Renal cortex interstitium (tissue), 15 donors: ENCODE results near the gene LRTM2. TPM values are rescaled to one million over a fixed set of nuclear protein-coding genes. Genes with fewer than 3 reads are reported as not detected.
A peak's percentile ranks its signal among the peaks of the same experiment; 100 is the strongest.

Source experiments
- DNase-seq, 11 donors: peaks; one replicate each; pipeline ENCODE4 v3.0.0-alpha.2; 2013; ENCODE audit warnings: low read depth in 9 of 11, low spot score in 4 of 11; ENCODE audit errors: extremely low read depth in 1 of 11
- long read RNA-seq, 16 experiments: transcript quantifications; one replicate each; lab custom pipeline, GENCODE V29; 2026
- polyA plus RNA-seq, 3 donors: library from polyadenylated mRNA; unstranded; fragments of 120-200 nt; gene quantifications; one replicate each; pipeline ENCODE4 v1.2.1, GENCODE V29; 2013; ENCODE audit not compliant: insufficient read length in 3 of 3

The LRTM2 gene
- under 1 TPM; 0.30 to 0.62 (median 0.33) TPM for polyA plus RNA-seq
- long read RNA-seq, donor 1: 0 reads
- long read RNA-seq, donor 2: 0 reads
- long read RNA-seq, donor 3: 0 reads
- long read RNA-seq, donor 4: 0 reads
- long read RNA-seq, donor 5: 0 reads
- long read RNA-seq, donor 6: 0 reads
- long read RNA-seq, donor 7: 0 reads
- long read RNA-seq, donor 8: 0 reads
- long read RNA-seq, donor 9: 0 reads
- long read RNA-seq, donor 10: 0 reads
- long read RNA-seq, donor 11: 0 reads
- long read RNA-seq, donor 12: 0 reads
- long read RNA-seq, donor 13: 0 reads
- long read RNA-seq, donor 14: 0 reads
- long read RNA-seq, donor 15: 0 reads
- long read RNA-seq, donor 16: 0 reads

DNA sequence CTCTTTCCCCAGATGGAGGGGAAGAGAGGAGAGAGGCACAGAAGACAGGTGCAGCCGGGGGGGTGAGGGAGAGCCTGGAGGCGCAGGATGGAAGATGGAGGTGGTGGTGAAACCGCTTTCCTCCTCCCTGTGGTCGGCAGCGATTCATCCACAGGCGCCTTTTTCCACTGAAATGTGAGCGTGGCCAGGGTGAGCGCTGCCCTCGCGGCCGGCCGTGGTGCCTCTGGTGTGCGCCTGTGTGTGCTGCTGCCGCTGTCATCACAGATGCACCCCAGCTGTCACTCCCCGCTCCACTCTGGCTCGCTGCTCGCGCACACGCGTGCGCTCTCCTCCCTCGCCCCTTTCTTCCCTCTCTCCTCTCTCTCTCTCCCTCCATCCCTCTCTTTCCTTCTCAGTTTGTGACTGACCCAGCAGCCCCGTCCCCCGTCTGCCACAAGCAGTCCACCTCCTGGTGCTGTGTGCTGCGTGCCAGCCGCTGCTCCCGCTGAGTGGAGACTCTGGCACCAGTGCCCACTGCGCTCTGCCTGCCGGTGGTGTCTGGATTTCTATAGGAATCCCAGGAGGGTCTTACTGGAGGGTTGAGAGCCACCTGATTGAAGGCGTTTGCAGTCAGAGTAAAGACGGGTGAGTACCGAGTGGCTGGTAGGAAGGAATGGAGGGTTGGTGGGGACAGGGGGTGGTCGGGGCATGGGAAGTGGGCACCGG lies at the start of gene LRTM2:
Gene LRTM2, plus strand, starts transcription at position 375 of the 705 bp plus-strand sequence. CDS start 7,584 bp downstream, outside the sequence.
- no peak for DNase-seq

DNA sequence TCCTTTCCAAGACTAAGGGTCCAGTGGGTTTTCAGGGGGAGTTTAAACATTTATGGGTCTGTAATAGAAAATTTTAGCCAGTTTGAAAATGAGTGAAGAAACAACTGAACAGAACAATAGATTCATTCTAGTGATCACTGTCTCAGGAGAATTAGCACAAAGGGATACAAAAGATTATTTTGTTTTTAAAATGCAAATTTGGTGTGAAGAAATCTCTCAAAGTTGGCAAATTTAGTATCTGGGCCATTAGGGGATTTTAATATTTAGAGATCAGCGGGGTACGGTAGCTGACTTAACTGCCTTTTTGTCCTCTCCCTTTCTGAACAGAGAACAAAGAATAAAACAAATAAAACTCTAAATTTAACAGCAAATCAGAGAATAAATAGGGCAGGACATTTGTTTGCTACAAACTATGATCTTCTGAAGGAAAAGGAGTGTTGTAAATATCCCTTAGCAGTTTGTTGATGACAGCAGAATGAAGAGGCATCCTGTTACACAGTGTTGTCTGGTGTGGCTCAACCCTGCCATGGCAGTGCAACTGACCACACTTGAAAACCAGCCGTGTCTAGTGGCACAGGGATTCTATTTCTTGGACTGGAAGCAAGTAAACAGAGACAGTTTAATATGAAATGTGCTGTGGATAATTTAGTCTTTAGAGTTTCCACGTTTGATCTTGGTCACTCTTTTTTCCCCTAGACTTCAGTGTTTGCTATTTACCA lies 46.3 kb upstream of the LRTM2 start:
- DNase-seq: no peak

DNA sequence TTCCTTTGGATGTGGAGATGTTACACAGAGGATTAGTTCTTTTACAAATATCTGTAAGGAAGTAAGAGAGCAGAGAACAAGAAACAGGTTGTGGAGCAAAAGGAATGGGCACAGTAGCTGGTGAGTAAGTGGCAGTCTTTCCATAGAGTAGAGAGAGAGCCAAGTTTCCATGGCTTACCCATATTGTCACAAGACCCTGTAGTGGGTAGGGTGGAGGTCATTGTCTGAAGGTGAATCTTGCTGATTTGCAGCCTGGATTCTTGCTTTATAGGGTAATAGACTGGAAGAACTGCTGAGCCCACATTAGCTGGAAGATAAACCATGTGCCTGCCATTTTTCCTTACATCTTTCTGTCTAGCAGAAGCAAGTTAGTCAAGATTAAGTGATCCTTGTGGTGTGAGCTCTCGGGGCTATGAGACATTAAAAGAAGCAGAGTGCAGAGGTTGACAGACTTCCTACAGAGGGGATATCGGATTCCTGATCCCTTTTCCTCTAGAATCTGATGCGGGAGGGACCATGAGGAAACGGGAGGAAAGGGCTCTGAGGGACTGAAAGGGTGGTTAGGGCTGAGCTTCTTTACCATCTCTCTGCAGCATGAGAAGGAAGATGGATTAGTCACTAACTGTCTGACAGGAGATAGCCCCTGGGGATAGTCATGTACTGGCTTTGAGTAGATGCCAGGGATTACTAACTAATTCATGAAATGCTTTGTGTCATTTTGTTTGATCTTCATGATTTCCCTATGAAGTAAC lies 44.0 kb upstream of the LRTM2 start:
- DNase-seq: no peak

GRCh38 chr12:1777798-1778197 lies 42.6 kb upstream of the LRTM2 start:
- DNase-seq: no peak

DNA sequence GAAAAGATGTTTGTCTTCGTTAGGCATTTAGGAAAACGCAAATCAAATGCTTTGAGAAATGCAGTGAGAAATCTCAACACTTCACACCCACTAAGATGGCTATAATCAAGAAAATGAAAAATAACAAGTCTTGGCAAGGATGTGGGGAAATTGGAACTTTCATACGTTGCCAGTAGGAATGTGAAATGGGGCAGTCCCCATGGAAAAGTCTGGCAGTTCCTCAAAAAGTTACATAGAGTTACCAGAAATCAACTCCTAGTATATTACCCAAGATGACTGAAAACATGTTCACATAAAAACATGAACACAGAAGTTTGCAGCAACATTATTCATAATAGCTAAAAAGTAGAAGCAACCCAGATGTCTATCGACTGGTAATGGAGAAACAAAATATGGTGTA lies 41.5 kb upstream of the LRTM2 start:
- DNase-seq: no peak

DNA sequence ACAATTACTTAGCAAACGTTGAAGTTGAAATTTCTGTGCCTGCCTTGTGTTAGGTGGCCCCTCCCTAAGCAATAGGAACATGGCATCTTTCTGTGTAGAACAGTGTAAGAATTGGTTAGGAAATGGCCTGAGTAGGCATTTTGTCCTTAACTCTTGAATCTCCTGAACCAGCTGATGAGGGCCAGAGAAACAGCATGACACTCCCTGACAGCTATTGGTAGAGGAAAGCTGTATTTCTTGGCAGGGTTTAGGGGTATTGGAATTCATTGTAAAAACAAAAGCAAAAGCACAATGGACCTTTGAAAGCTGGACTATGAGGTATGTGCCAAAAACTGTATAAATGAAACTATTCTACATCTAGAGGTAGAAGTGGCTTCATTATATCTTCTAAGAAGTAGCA lies 40.6 kb upstream of the LRTM2 start:
- no peak for DNase-seq

GRCh38 chr12:1781772-1782171 lies 38.6 kb upstream of the LRTM2 start:
- no peak for DNase-seq

DNA sequence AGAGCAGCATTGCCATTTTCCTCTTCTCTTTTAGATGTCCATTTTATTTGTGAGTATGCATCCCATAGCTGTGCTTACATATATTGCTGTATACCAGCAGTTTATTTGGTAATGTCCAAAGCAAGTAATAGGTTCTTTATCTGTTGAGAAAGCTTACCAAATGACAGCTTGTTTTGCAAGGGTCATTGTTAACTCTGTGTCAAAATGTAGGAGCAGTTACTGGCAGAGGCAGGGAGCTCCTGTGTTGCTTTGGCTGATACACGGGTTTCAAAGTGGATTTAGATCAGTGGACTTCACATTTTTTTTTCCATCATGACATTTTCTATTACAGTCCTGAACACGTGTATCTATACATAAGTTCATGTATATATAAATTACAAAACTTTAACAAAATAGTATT lies 38.1 kb upstream of the LRTM2 start:
- no peak for DNase-seq

DNA sequence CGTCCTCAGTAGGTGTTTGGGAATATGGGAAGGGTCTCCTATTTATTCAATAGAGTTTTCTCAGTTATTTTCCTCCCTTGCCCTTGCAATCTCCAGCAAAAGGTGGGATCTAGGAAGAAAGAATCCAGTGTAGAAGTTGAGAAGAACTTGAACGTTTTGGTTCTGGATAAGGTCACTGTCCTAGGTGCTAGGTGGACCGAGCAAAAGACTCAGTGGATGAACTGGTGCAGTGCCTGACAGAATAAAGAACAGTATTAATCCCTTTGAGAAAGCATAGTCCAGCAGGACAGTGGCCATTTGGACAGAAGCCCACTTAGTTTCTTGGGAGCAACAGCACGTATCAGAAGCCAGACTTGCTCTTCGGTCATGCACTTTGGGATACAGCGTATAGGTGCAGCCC lies 32.7 kb upstream of the LRTM2 start:
- DNase-seq: no peak

- DNase-seq: no peak
Measured at GRCh38 chr12:1790444-1790843, 29.9 kb upstream of the LRTM2 start.

- no peak for DNase-seq
Measured at GRCh38 chr12:1791104-1791841, 29.1 kb upstream of the LRTM2 start.

DNA sequence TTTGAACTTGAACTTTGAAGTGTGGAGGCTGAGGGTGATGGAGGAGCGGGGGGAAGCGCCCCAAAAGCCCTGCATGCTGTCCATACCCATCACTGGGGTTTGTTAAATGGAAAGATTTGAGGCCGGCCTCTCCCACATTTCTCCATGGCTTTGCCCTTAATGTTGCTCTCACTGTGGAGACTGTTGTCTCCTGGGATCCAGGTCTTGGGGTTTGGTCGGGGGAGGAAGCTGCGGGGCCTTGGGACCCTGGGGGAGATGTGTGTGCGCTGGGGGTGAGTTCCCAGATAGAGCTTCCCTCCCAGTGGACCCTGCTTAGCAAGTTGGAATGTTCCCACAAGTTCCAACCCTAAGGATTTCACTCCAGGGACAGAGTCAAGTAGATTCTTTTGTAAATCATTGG lies 28.0 kb upstream of the LRTM2 start:
- DNase-seq: no peak

DNA sequence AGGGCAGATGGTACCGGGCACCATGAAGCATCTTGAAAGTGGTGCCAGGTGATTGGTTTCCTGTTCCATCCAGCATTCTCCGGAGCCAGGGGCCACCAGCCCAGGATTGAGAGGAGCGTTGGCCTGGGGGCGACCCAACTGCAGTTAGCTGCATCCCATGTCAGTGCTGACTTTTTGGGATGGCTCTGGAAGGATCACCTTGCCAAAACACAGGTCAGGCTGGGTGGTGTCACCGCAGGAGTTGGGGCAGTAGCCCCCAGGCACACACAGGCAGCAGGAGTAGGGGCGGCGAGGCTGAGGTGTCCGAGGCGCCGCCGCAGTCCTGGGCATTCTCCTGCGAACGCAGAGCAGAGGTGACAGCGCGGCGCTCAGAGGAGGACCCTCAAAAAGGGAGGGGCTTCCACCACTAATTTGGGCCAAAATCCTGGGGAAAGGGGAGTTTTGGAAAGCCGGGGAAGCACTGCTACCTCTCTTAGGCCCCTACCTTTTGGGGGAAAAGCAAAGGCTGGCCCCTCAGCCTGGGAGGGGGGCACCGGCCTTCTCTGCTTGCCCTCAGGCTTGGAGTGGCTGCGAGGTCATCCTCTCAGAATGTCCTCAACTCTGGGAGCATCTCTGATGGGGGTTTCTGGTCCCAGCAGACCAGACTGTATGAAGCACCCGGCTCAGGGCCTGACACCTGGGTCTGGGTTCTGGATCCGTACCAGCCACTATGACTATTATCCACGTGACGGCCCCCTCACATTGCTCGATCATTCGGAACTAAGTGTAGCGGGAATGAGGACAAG lies 26.7 kb upstream of the LRTM2 start:
- no peak for DNase-seq

DNA sequence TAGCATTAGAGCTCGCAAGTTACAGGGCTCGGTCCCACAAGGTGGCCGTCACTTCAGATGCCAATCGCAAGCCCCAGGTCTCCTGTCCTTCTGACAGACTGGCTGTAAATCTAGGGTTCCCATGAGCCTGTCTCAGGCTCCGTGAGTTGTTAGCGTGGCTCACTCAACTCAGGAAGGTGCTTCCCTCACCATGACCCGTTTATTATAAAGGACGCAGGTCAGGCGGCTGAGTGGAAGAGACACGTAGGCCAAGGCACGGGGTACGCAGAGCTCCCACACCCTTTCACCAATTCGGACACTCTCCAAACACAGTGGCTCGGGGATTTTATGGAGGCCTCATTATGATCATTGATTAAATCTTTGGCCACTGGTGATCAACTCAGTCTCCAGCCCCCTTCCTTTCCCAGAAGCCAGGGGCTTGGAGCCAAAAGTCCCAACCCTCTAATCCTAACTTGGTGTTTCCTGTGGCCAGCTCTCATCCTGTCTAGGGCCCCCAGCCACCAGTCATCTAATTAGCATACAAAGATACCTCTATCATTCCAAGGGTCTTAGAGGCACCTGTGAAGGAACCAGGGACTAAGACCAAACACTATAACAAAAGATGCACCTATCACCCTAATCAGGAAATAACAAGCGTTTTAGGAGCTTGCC lies 25.8 kb upstream of the LRTM2 start:
- DNase-seq: no peak

DNA sequence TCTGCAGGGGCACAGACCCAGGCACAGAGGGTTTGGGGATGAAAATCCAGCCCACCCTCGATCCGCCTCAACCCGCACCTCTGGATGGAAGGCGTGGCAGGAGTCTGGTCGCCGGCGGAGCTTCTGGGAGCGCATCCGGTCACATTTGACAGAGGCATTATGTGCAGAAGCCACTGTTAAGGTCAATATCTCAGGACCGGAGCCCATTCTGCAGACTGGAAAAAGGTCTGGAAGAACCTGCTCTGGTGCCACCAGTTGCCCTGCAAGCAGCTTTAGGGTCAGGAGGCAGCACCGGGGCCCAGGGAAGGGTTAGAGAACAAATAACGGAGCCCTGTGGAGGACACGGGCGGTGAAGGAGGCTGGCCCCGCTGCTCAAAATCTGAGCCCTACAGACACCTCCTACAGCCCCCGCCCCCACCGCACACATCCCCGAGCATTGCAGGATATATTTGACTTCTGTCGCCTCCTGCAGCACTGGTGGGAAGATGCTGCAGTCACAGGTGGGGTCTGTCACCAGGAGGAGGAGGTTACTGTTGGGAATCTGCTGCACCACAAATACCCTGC lies 25.1 kb upstream of the LRTM2 start:
- DNase-seq: no peak

GRCh38 chr12:1795785-1796514 lies 24.4 kb upstream of the LRTM2 start:
- peak; percentile 74 to 87 (median 85) for DNase-seq
